HepG2 (cell line): ENCODE measurements around the gene TSHB. TPM values are rescaled to one million over a fixed set of nuclear protein-coding genes. Genes with fewer than 3 reads are reported as not detected.

ENCODE experiments used
- ATAC-seq: fragments of 200-7000 bp; cut with Tn5 transposase; 3 replicates; pipeline ENCODE4 v1.9.1; 2020; ENCODE audit warnings: mild to moderate bottlenecking, moderate library complexity
- BruUV-seq: library from RNA; stranded (reverse); fragments of 400-500 nt; replicated peaks from 2 replicates; lab custom pipeline; 2021; lab: Mats Ljungman, UMichigan
- CTCF ChIA-PET: fragments of 300-600 bp; formaldehyde crosslinking; extraction: SDS; loops from one replicate; lab custom pipeline; 2021; ENCODE audit warnings: low total read pairs, inconsistent platforms, low intra/inter-chr PET ratio; lab: Yijun Ruan, JAX
- POLR2A ChIA-PET: fragments of 350-600 bp; sonication (Branson Sonifier 250); formaldehyde crosslinking; loops from one replicate; lab custom pipeline; 2020; ENCODE audit warnings: antibody characterized with exemption, inconsistent platforms; lab: Yijun Ruan, JAX
- DNase-seq: peaks from one replicate; pipeline ENCODE4 v3.0.0-alpha.2; 2015; ENCODE audit warnings: low spot score
- FAIRE-seq: peaks from 3 replicates; lab custom pipeline; 2011; peaks lifted over from hg19 to GRCh38; lab: Jason Lieb, UNC
- H2AFZ ChIP-seq: one replicate; pipeline ENCODE4 v1.6.1; 2011; ENCODE audit warnings: low read length, inconsistent platforms
- H3K27ac ChIP-seq: fragments of 300-600 bp; 3 replicates; pipeline ENCODE4 v1.8.0; 2011; ENCODE audit warnings: mixed run types, mild to moderate bottlenecking, mixed read lengths, low read length, inconsistent platforms; ENCODE audit not compliant: insufficient read depth; ENCODE audit errors: extremely low read length
- H3K27me3 ChIP-seq, 2 experiments: fragments of 200-600 bp in 1 of 2; 2 replicates in 1 of 2; 3 replicates in 1 of 2; pipeline versions ENCODE4 v1.6.0 to v1.8.0; 2011; ENCODE audit warnings: low read length in 2 of 2, mild to moderate bottlenecking in 2 of 2, moderate library complexity in 2 of 2, inconsistent platforms in 1 of 2; ENCODE audit not compliant: insufficient read depth in 2 of 2, control insufficient read depth in 1 of 2
- H3K36me3 ChIP-seq, 2 experiments: fragments of 200-600 bp in 1 of 2; replicated peaks in 1 of 2; 2 replicates in 1 of 2; 3 replicates in 1 of 2; pipeline versions ENCODE4 v1.5.1 to v1.8.0; 2011; ENCODE audit warnings: low read length in 2 of 2, inconsistent platforms in 1 of 2; ENCODE audit not compliant: insufficient read depth in 2 of 2, control insufficient read depth in 1 of 2
- H3K4me1 ChIP-seq: 2 replicates; pipeline ENCODE4 v1.5.1; 2012; ENCODE audit warnings: low read length, inconsistent platforms; ENCODE audit not compliant: insufficient read depth
- H3K4me2 ChIP-seq: 2 replicates; pipeline ENCODE4 v1.6.0; 2011; ENCODE audit warnings: low read depth, low read length, inconsistent platforms
- H3K4me3 ChIP-seq, 3 experiments: fragments of 200-600 bp in 1 of 3; sonication (generic), shearing (Covaris generic) in 1 of 3; replicated peaks in 1 of 3; 2 replicates each; pipeline ENCODE4 v1.5.1; 2011 to 2016; ENCODE audit warnings: low read length in 3 of 3, inconsistent platforms in 2 of 3, low read depth in 2 of 3, mild to moderate bottlenecking in 2 of 3, control low read depth in 1 of 3, mixed read lengths in 1 of 3; ENCODE audit not compliant: insufficient read depth in 1 of 3
- H3K79me2 ChIP-seq: one replicate; pipeline ENCODE4 v1.6.1; 2011; ENCODE audit warnings: low read length, inconsistent platforms; ENCODE audit not compliant: insufficient read depth
- H3K9ac ChIP-seq: 2 replicates; pipeline ENCODE4 v1.6.0; 2011; ENCODE audit warnings: mild to moderate bottlenecking, low read depth, low read length, inconsistent platforms; ENCODE audit not compliant: insufficient read depth
- H3K9me3 ChIP-seq: 2 replicates; pipeline ENCODE4 v1.5.1; 2012; ENCODE audit warnings: mild to moderate bottlenecking, low read length
- H4K20me1 ChIP-seq: 2 replicates; pipeline ENCODE4 v1.6.0; 2011; ENCODE audit warnings: inconsistent platforms, mild to moderate bottlenecking, low read length, moderate library complexity; ENCODE audit not compliant: insufficient read depth
- AGO1 ChIP-seq: fragments of 200-400 bp; formaldehyde crosslinking; IDR thresholded peaks from 2 replicates; pipeline ENCODE4 v1.6.1; 2017; ENCODE audit warnings: mild to moderate bottlenecking, low read depth, low read length, moderate library complexity; ENCODE audit not compliant: poor library complexity, severe bottlenecking
- HOXA5 ChIP-seq: sonication (generic); formaldehyde crosslinking; IDR thresholded peaks from 2 replicates; pipeline ENCODE4 v1.4.0; 2020; ENCODE audit warnings: missing genetic modification reagents
- JUND ChIP-seq: sonication (generic); formaldehyde crosslinking; IDR thresholded peaks from 2 replicates; pipeline ENCODE4 v1.8.0; 2022; ENCODE audit warnings: mild to moderate bottlenecking, missing genetic modification reagents
- MEIS2 ChIP-seq: sonication (generic); formaldehyde crosslinking; IDR thresholded peaks from 2 replicates; pipeline ENCODE4 v1.9.0; 2021; ENCODE audit warnings: mild to moderate bottlenecking, missing genetic modification reagents
- MXD3 ChIP-seq: IDR thresholded peaks from 2 replicates; pipeline ENCODE4 v1.6.1; 2016; ENCODE audit warnings: mild to moderate bottlenecking, missing biosample characterization, missing genetic modification reagents
- NCOA2 ChIP-seq: sonication (generic); formaldehyde crosslinking; IDR thresholded peaks from 2 replicates; pipeline ENCODE4 v1.8.0; 2022; ENCODE audit warnings: inconsistent platforms
- NCOA5 ChIP-seq: sonication (generic); formaldehyde crosslinking; IDR thresholded peaks from 2 replicates; pipeline ENCODE4 v1.4.0; 2020; ENCODE audit warnings: missing genetic modification reagents
- SMAD9 ChIP-seq: sonication (generic); formaldehyde crosslinking; IDR thresholded peaks from 2 replicates; pipeline ENCODE4 v1.5.1; 2020; ENCODE audit warnings: mild to moderate bottlenecking, missing genetic modification reagents
- SRF ChIP-seq: IDR thresholded peaks from 2 replicates; pipeline ENCODE4 v1.6.1; 2011; ENCODE audit warnings: mild to moderate bottlenecking, low read depth, low read length, moderate library complexity
- TMF1 ChIP-seq: sonication (generic); formaldehyde crosslinking; IDR thresholded peaks from 2 replicates; pipeline ENCODE4 v1.8.1; 2022; ENCODE audit warnings: low read depth, missing genetic modification reagents
- WGBS: methylation state at CpG from one replicate; pipeline ENCODE4 v1.1.6; 2017; ENCODE audit warnings: low lambda C conversion rate; 5-methylcytosine and 5-hydroxymethylcytosine counted together
- in situ Hi-C: cut with HindIII; loops from 2 replicates; pipeline ENCODE4 v1.10.0; 2017; ENCODE audit warnings: low pct_unique_long_range_greater_than_20kb; ENCODE audit not compliant: extremely low pct_ligation_motif_present
- intact Hi-C: fragments of 100-400 bp; cut with micrococcal nuclease; formaldehyde crosslinking; loops from one replicate; pipeline ENCODE4 v1.10.0; 2022; ENCODE audit not compliant: unreplicated experiment
- polyA plus RNA-seq, 8 experiments: library from polyadenylated mRNA; depleted of rRNA in 3 of 8; stranded (reverse) in 7 of 8; unstranded in 1 of 8; fragments of >200 nt; fragmentation: Illumina TruSeq in 4 of 8; extraction: Trizol in 4 of 8; gene quantifications; 2 replicates each; pipeline versions ENCODE4 v1.2.1 to v1.2.3, GENCODE V29; 2011 to 2016; ENCODE audit warnings: low read depth in 4 of 8, missing spikeins in 1 of 8, mixed read lengths in 1 of 8; ENCODE audit not compliant: insufficient read depth in 1 of 8
- total RNA-seq, 5 experiments: library from RNA; depleted of rRNA; stranded (reverse); fragments of >200 nt; fragmentation: Illumina TruSeq; extraction: Trizol; gene quantifications; 2 replicates each; pipeline ENCODE4 v1.2.3, GENCODE V29; 2016; ENCODE audit warnings: low read depth in 1 of 5
- TF ChIP-seq, protein P1 (sequence below): sonication (generic); formaldehyde crosslinking; IDR thresholded peaks from 2 replicates; pipeline ENCODE4 v1.4.0; 2020; ENCODE audit warnings: missing genetic modification reagents
- TF ChIP-seq, protein P2 (sequence below): sonication (generic); formaldehyde crosslinking; IDR thresholded peaks from 2 replicates; pipeline ENCODE4 v1.5.0; 2020; ENCODE audit warnings: missing genetic modification reagents, mild to moderate bottlenecking, borderline replicate concordance

The TSHB gene
- total and polyA plus RNA-seq, 2 of the 13 experiments (the other 11 are each of a cell fraction or from before 2014, with no cell fraction given) = not detected

GRCh38 chr1:114988095-114988494, 41.5 kb upstream of the TSHB start (continued):
- TF ChIP-seq SMAD9 (CRISPR knock-in tag) (no peak), SRF (no peak), HOXA5 (no peak)
- TF ChIP-seq, all 625 proteins: peak for 0

- Histone ChIP-seq H3K4me1 (no peaks in the 10 kb centered on the region), H3K9ac (no peak overlapping the region), H3K79me2 (no peaks in the 10 kb centered on the region), H3K4me2 (no peak overlapping the region), H3K36me3 (no peaks in the 10 kb centered on the region), H3K27ac (no peak overlapping the region), H3K9me3 (no peaks in the 10 kb centered on the region), H3K4me3 (no peak overlapping the region), H3K27me3 (no peaks in the 10 kb centered on the region), H2AFZ (no peak overlapping the region), H4K20me1 (no peaks in the 10 kb centered on the region)
- in situ Hi-C loops (no loop called here), intact Hi-C loops (no loop called here)
- ChIA-PET CTCF (no interaction called here), POLR2A (no interaction called here)
- no peak for DNase-seq
- no peak for ATAC-seq
- no peak for FAIRE-seq
- no peak for TF ChIP-seq NCOA5 (CRISPR knock-in tag)
- TF ChIP-seq TMF1 (CRISPR knock-in tag) = no peak
- no peak for TF ChIP-seq NCOA2 (CRISPR knock-in tag)
- no peak for TF ChIP-seq JUND (CRISPR knock-in tag)
- no TSS peak for BruUV-seq
These were observed 31.9 kb upstream of the TSHB start for GRCh38 chr1:114997510-114998289.

DNA sequence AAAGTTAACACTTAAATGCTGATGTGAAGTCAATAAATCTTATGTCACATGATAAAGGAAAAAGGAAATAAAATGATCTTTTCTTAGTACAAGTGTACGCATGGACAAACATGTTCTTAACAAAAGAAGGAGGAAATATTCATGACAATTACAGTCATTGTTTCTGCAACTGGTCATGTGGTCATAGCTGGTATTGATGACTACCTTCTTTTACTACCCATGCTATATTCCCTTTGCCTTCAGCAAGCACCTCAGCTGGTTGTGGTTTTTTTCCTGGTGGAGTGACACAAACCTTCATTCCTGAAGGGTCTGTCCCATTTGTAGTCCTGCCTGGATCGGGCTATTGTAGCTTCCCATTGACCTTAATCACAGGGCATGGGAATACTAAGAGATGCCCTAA, 23.4 kb upstream of the TSHB start:
- Histone ChIP-seq H3K27me3 (no peaks in the 10 kb centered on the region), H3K79me2 (no peaks in the 10 kb centered on the region), H3K9me3 (no peaks in the 10 kb centered on the region), H3K27ac (no peak overlapping the region), H2AFZ (no peak overlapping the region), H4K20me1 (no peaks in the 10 kb centered on the region), H3K36me3 (no peaks in the 10 kb centered on the region), H3K4me1 (no peaks in the 10 kb centered on the region), H3K4me2 (no peak overlapping the region), H3K4me3 (no peak overlapping the region), H3K9ac (no peak overlapping the region)
- FAIRE-seq = no peak
- DNase-seq = no peak
- ATAC-seq = no peak
- 48% methylated on average over 2 of the region's 2 CpGs for WGBS
- ChIA-PET POLR2A (no interaction called here), CTCF (no interaction called here)
- intact Hi-C loops = no loop called here
- no TSS peak for BruUV-seq
- in situ Hi-C loops = no loop called here
- TF ChIP-seq MXD3 = no peak
- TF ChIP-seq, protein P1, sequence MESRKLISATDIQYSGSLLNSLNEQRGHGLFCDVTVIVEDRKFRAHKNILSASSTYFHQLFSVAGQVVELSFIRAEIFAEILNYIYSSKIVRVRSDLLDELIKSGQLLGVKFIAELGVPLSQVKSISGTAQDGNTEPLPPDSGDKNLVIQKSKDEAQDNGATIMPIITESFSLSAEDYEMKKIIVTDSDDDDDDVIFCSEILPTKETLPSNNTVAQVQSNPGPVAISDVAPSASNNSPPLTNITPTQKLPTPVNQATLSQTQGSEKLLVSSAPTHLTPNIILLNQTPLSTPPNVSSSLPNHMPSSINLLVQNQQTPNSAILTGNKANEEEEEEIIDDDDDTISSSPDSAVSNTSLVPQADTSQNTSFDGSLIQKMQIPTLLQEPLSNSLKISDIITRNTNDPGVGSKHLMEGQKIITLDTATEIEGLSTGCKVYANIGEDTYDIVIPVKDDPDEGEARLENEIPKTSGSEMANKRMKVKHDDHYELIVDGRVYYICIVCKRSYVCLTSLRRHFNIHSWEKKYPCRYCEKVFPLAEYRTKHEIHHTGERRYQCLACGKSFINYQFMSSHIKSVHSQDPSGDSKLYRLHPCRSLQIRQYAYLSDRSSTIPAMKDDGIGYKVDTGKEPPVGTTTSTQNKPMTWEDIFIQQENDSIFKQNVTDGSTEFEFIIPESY (CRISPR knock-in tag) = no peak
- TF ChIP-seq MEIS2 (CRISPR knock-in tag) = no peak
- no peak for TF ChIP-seq AGO1
- TF ChIP-seq, protein P2, sequence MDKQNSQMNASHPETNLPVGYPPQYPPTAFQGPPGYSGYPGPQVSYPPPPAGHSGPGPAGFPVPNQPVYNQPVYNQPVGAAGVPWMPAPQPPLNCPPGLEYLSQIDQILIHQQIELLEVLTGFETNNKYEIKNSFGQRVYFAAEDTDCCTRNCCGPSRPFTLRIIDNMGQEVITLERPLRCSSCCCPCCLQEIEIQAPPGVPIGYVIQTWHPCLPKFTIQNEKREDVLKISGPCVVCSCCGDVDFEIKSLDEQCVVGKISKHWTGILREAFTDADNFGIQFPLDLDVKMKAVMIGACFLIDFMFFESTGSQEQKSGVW (CRISPR knock-in tag) = no peak
